RWPE1 (cell line): ENCODE measurements around the gene XRCC4.

ENCODE experiments used
- CTCF ChIA-PET: fragments of 350-600 bp; sonication (Branson Sonifier 250); formaldehyde crosslinking; extraction: SDS; loops from one replicate; lab custom pipeline; 2021; lab: Yijun Ruan, JAX
- POLR2A ChIA-PET: fragments of 400-600 bp; formaldehyde crosslinking; extraction: SDS; loops from one replicate; lab custom pipeline; 2020; ENCODE audit warnings: antibody characterized with exemption; ENCODE audit not compliant: low non-redundant PET; lab: Yijun Ruan, JAX
- DNase-seq: peaks from one replicate; pipeline ENCODE4 v3.0.0; 2012; ENCODE audit warnings: low spot score
- H3K27ac ChIP-seq: fragments of 450-650 bp; 2 replicates; pipeline ENCODE4 v1.5.1; 2017
- CTCF ChIP-seq: fragments of 450-650 bp; conservative IDR thresholded peaks from 2 replicates; pipeline ENCODE4 v1.5.1; 2017; ENCODE audit warnings: low read depth, mild to moderate bottlenecking

Gene XRCC4

GRCh38 chr5:83101514-83101913 lies 24.2 kb downstream of the XRCC4 start:
- CTCF ChIA-PET = interaction anchor here (0.5 to 0.7 kb wide), 3 partner anchors 36 to 55 kb away, joined by 3 read pairs; no protein-coding TSS in a partner anchor
- H3K27ac ChIP-seq = no peak overlapping the region
- TF ChIP-seq CTCF = no peak
- DNase-seq = peak; percentile 51
- POLR2A ChIA-PET = no interaction called here

GRCh38 chr5:83102364-83102980 lies 25.1 kb downstream of the XRCC4 start:
- TF ChIP-seq CTCF = no peak
- DNase-seq = no peak
- no peak overlapping the region for H3K27ac ChIP-seq
- ChIA-PET POLR2A (no interaction called here), CTCF (interaction anchor here (1.3 kb wide), 1 partner anchor 9 kb away, joined by 3 read pairs; no protein-coding TSS in a partner anchor)

GRCh38 chr5:83104021-83104420 lies 26.7 kb downstream of the XRCC4 start:
- CTCF ChIA-PET = no interaction called here
- POLR2A ChIA-PET = no interaction called here
- DNase-seq = no peak
- H3K27ac ChIP-seq = no peak overlapping the region
- TF ChIP-seq CTCF = no peak

GRCh38 chr5:83107692-83108420 lies 30.5 kb downstream of the XRCC4 start:
- CTCF ChIA-PET = no interaction called here
- no peak overlapping the region for H3K27ac ChIP-seq
- no peak for TF ChIP-seq CTCF
- no peak for DNase-seq
- POLR2A ChIA-PET = no interaction called here

GRCh38 chr5:83109380-83109779 lies 32.0 kb downstream of the XRCC4 start:
- DNase-seq = no peak
- no peak overlapping the region for H3K27ac ChIP-seq
- no peak for TF ChIP-seq CTCF
- ChIA-PET POLR2A (no interaction called here), CTCF (interaction anchor here (0.6 to 0.7 kb wide), 2 partner anchors 28 to 592 kb away, joined by 3 to 12 read pairs; no protein-coding TSS in a partner anchor)

- no peak for TF ChIP-seq CTCF
- no peak for DNase-seq
- no peak overlapping the region for H3K27ac ChIP-seq
- ChIA-PET CTCF (interaction anchor here (0.6 to 0.7 kb wide), 2 partner anchors 314 to 538 kb away, joined by 3 to 4 read pairs; no protein-coding TSS in a partner anchor), POLR2A (no interaction called here)
Measured at GRCh38 chr5:83115816-83116215, 38.5 kb downstream of the XRCC4 start.
